WTC11 (cell line): ENCODE data around the gene ANO7. TPM values are rescaled to one million over a fixed set of nuclear protein-coding genes. Genes with fewer than 3 reads are reported as not detected.

Experiments
- ATAC-seq: fragments of 200-7000 bp; cut with Tn5 transposase; 2 replicates; pipeline ENCODE4 v1.10.0; 2021; ENCODE audit warnings: mild to moderate bottlenecking, moderate library complexity
- CTCF ChIA-PET: fragments of 300-600 bp; sonication (Branson Sonifier 250); formaldehyde crosslinking; loops from one replicate; lab custom pipeline; 2021; ENCODE audit warnings: antibody characterized with exemption; lab: Charles Lee
- POLR2A ChIA-PET: fragments of 350-600 bp; sonication (Branson Sonifier 250); formaldehyde crosslinking; loops from one replicate; lab custom pipeline; 2021; ENCODE audit warnings: antibody characterized with exemption; lab: Charles Lee
- DNase-seq: peaks from one replicate; pipeline ENCODE4 v3.0.0; 2021; ENCODE audit warnings: low spot score
- H3K27ac Mint-ChIP-seq: 2 replicates; pipeline ENCODE4 v1.8.0; 2021; ENCODE audit warnings: mixed read lengths
- H3K27me3 Mint-ChIP-seq: 2 replicates; pipeline ENCODE4 v1.8.0; 2021; ENCODE audit warnings: low read depth, mild to moderate bottlenecking, moderate library complexity, mixed read lengths
- H3K36me3 Mint-ChIP-seq: 2 replicates; pipeline ENCODE4 v1.8.0; 2021; ENCODE audit warnings: mixed read lengths
- H3K4me1 Mint-ChIP-seq: 2 replicates; pipeline ENCODE4 v1.8.0; 2022; ENCODE audit warnings: mixed read lengths
- H3K4me3 Mint-ChIP-seq: 2 replicates; pipeline ENCODE4 v1.8.0; 2021; ENCODE audit warnings: mild to moderate bottlenecking, moderate library complexity, mixed read lengths
- H3K9me3 Mint-ChIP-seq: 2 replicates; pipeline ENCODE4 v1.8.0; 2021; ENCODE audit warnings: mixed read lengths
- AFF4 ChIP-seq: sonication (generic); formaldehyde crosslinking; IDR thresholded peaks from 2 replicates; pipeline ENCODE4 v1.8.1; 2023; ENCODE audit warnings: mild to moderate bottlenecking, missing genetic modification reagents, borderline replicate concordance
- CREB1 ChIP-seq: sonication (generic); formaldehyde crosslinking; IDR thresholded peaks from 2 replicates; pipeline ENCODE4 v1.8.0; 2023; ENCODE audit warnings: mild to moderate bottlenecking, missing genetic modification reagents
- E2F4 ChIP-seq: sonication (generic); formaldehyde crosslinking; IDR thresholded peaks from 2 replicates; pipeline ENCODE4 v1.8.1; 2022; ENCODE audit warnings: low read depth, mild to moderate bottlenecking, moderate library complexity, missing genetic modification reagents, borderline replicate concordance
- FOXP4 ChIP-seq: sonication (generic); formaldehyde crosslinking; IDR thresholded peaks from 2 replicates; pipeline ENCODE4 v1.8.0; 2022; ENCODE audit warnings: mild to moderate bottlenecking, missing genetic modification reagents
- HMGXB4 ChIP-seq: sonication (generic); formaldehyde crosslinking; IDR thresholded peaks from 2 replicates; pipeline ENCODE4 v1.8.1; 2023; ENCODE audit warnings: mild to moderate bottlenecking, moderate library complexity, missing genetic modification reagents
- NFYB ChIP-seq: sonication (generic); formaldehyde crosslinking; conservative IDR thresholded peaks from 2 replicates; pipeline ENCODE4 v1.8.0; 2022; ENCODE audit warnings: low read depth, missing genetic modification reagents
- NR2C2 ChIP-seq: sonication (generic); formaldehyde crosslinking; IDR thresholded peaks from 2 replicates; pipeline ENCODE4 v1.8.0; 2022; ENCODE audit warnings: mild to moderate bottlenecking, missing genetic modification reagents
- PREB ChIP-seq: sonication (generic); formaldehyde crosslinking; IDR thresholded peaks from 2 replicates; pipeline ENCODE4 v1.8.1; 2022; ENCODE audit warnings: mild to moderate bottlenecking, missing genetic modification reagents, moderate library complexity, borderline replicate concordance
- RELA ChIP-seq: sonication (generic); formaldehyde crosslinking; IDR thresholded peaks from 2 replicates; pipeline ENCODE4 v1.8.1; 2022; ENCODE audit warnings: missing genetic modification reagents, mild to moderate bottlenecking, borderline replicate concordance
- SMAD4 ChIP-seq: sonication (generic); formaldehyde crosslinking; IDR thresholded peaks from 2 replicates; pipeline ENCODE4 v1.8.0; 2022; ENCODE audit warnings: mild to moderate bottlenecking, missing genetic modification reagents
- SP1 ChIP-seq: sonication (generic); formaldehyde crosslinking; conservative IDR thresholded peaks from 2 replicates; pipeline ENCODE4 v1.8.1; 2022; ENCODE audit warnings: missing genetic modification reagents
- ZBTB21 ChIP-seq: sonication (generic); formaldehyde crosslinking; IDR thresholded peaks from 2 replicates; pipeline ENCODE4 v1.8.1; 2023; ENCODE audit warnings: mild to moderate bottlenecking, missing genetic modification reagents, borderline replicate concordance
- ZNF121 ChIP-seq: sonication (generic); formaldehyde crosslinking; IDR thresholded peaks from 2 replicates; pipeline ENCODE4 v1.8.0; 2023; ENCODE audit warnings: missing genetic modification reagents
- ZNF416 ChIP-seq: fragments of 250-450 bp; sonication (Bioruptor Pico); IDR thresholded peaks from 2 replicates; pipeline ENCODE4 v1.9.0; 2021; ENCODE audit warnings: mild to moderate bottlenecking, inconsistent platforms
- ZNF423 ChIP-seq: fragments of 250-450 bp; sonication (Bioruptor Pico); IDR thresholded peaks from 2 replicates; pipeline ENCODE4 v2.1.2; 2022; ENCODE audit warnings: mild to moderate bottlenecking, moderate library complexity
- ZNF425 ChIP-seq: fragments of 250-450 bp; sonication (Bioruptor Pico); conservative IDR thresholded peaks from 2 replicates; pipeline ENCODE4 v1.9.0; 2021; ENCODE audit warnings: mild to moderate bottlenecking
- ZNF671 ChIP-seq: fragments of 250-450 bp; sonication (Bioruptor Pico); IDR thresholded peaks from 2 replicates; pipeline ENCODE4 v1.8.0; 2021; ENCODE audit warnings: mild to moderate bottlenecking
- total RNA-seq: library from RNA; stranded (reverse); gene quantifications from 3 replicates; pipeline ENCODE4 v1.2.3, GENCODE V29; 2021

ANO7 gene
- total RNA-seq, 1 experiment from 2014 or later = 8.0 TPM

GRCh38 chr2:241180495-241180894 is 8.0 kb upstream of the ANO7 start:
- Mint-ChIP-seq H3K4me1 (0 out of 2 replicates have a peak, but pooled peaks cover 5% of the 10 kb centered on the region), H3K27me3 (no peaks in the 10 kb centered on the region), H3K36me3 (no peaks in the 10 kb centered on the region), H3K9me3 (no peaks in the 10 kb centered on the region), H3K27ac (peak overlapping the region; percentile 40; the same call in 1 of the 2 replicates), H3K4me3 (no peak overlapping the region)
- DNase-seq (peak; percentile 82), ATAC-seq (peak; percentile 99)
- TF ChIP-seq NFYB (CRISPR knock-in tag) = peak; percentile 60
- TF ChIP-seq NR2C2 (CRISPR knock-in tag) = no peak
- TF ChIP-seq SMAD4 (CRISPR knock-in tag) = no peak
- no peak for TF ChIP-seq ZBTB21 (CRISPR knock-in tag)
- no peak for TF ChIP-seq CREB1
- TF ChIP-seq ZNF423 (CRISPR knock-in tag) = no peak
- no peak for TF ChIP-seq ZNF416
- no peak for TF ChIP-seq ZNF425 (CRISPR knock-in tag)
- TF ChIP-seq ZNF121 (CRISPR knock-in tag) = 0 out of 2 replicates have a peak, but pooled peaks have one; percentile 9
- no peak for TF ChIP-seq ZNF671 (CRISPR knock-in tag)
- TF ChIP-seq FOXP4 (CRISPR knock-in tag) = no peak
- POLR2A ChIA-PET = no interaction called here
- CTCF ChIA-PET = interaction anchor here (0.6 to 2.3 kb wide), 13 partner anchors 18 to 698 kb away, joined by 3 to 12 read pairs (median 4); partner anchors contain the start of genes HDLBP and SEPTIN2

GRCh38 chr2:241182126-241182525 is 6.4 kb upstream of the ANO7 start:
- TF ChIP-seq AFF4 (CRISPR knock-in tag) (no peak), HMGXB4 (no peak), RELA (no peak), SP1 (no peak), PREB (no peak), NR2C2 (CRISPR knock-in tag) (no peak), E2F4 (CRISPR knock-in tag) (no peak)
- no peak for ATAC-seq
- no peak overlapping the region for H3K4me3 Mint-ChIP-seq
- H3K9me3 Mint-ChIP-seq = no peaks in the 10 kb centered on the region
- no peak overlapping the region; the same call in 1 of the 2 replicates for H3K27ac Mint-ChIP-seq
- H3K4me1 Mint-ChIP-seq = peaks cover 6% of the 10 kb centered on the region
- H3K36me3 Mint-ChIP-seq = no peaks in the 10 kb centered on the region
- ChIA-PET CTCF (interaction anchor here (2.3 kb wide), 1 partner anchor 35 kb away, joined by 12 read pairs; no protein-coding TSS in a partner anchor), POLR2A (no interaction called here)
- no peaks in the 10 kb centered on the region for H3K27me3 Mint-ChIP-seq
- DNase-seq = no peak
